Prostate gland (tissue), 2 donors: ENCODE data around the gene EIF3D.

Experiments
- CTCF ChIP-seq, 4 experiments: fragments of 200-600 bp in 2 of 4; fragments of 450-650 bp in 2 of 4; sonication (generic) in 2 of 4; IDR thresholded peaks; 1 replicate in 3 of 4; 2 replicates in 1 of 4; pipeline ENCODE4 v1.5.1; 2016 to 2019; ENCODE audit warnings: antibody characterized with exemption in 4 of 4, mild to moderate bottlenecking in 2 of 4, moderate library complexity in 2 of 4
- POLR2A ChIP-seq: fragments of 450-650 bp; IDR thresholded peaks from one replicate; pipeline ENCODE4 v1.6.1; 2016; ENCODE audit warnings: antibody characterized with exemption, mild to moderate bottlenecking

- TF ChIP-seq CTCF (IDR thresholded peaks at IDR 0.05) = no peak
- no peak for TF ChIP-seq POLR2A
These were observed 625 bp downstream of the EIF3D start for GRCh38 chr22:36528341-36528740.
